Stomach (tissue), 9 donors: ENCODE results near the gene MAT2A. TPM values are rescaled to one million over a fixed set of nuclear protein-coding genes. Genes with fewer than 3 reads are reported as not detected.
A peak's percentile ranks its signal among the peaks of the same experiment; 100 is the strongest.

Source experiments
- DNase-seq, 2 donors: peaks; one replicate each; pipeline versions ENCODE4 v3.0.0 to v3.0.0-alpha.2; 2013 to 2019
- H3K27ac ChIP-seq, 5 donors: fragments of 200-600 bp in 4 of 5; sonication (generic) in 4 of 5; one replicate each; pipeline ENCODE4 v1.5.1; 2013 to 2019; ENCODE audit warnings: mild to moderate bottlenecking in 1 of 5, moderate library complexity in 1 of 5
- H3K27me3 ChIP-seq, 3 donors: fragments of 200-600 bp; sonication (generic); one replicate each; pipeline ENCODE4 v1.5.1; 2017 to 2019; ENCODE audit warnings: mixed run types in 1 of 3
- H3K36me3 ChIP-seq, 4 donors: fragments of 200-600 bp; sonication (generic); 1 replicate in 3 of 4; 2 replicates in 1 of 4; pipeline ENCODE4 v1.5.1; 2016 to 2019
- H3K4me1 ChIP-seq, 4 donors: fragments of 200-600 bp; sonication (generic); one replicate each; pipeline ENCODE4 v1.5.1; 2016 to 2019
- H3K4me3 ChIP-seq, 4 donors: fragments of 200-600 bp; sonication (generic) in 3 of 4; one replicate each; pipeline ENCODE4 v1.5.1; 2016 to 2019; ENCODE audit warnings: mild to moderate bottlenecking in 1 of 4
- H3K9me3 ChIP-seq, 4 donors: fragments of 200-600 bp; sonication (generic); one replicate each; pipeline ENCODE4 v1.5.1; 2016 to 2019
- EP300 ChIP-seq: sonication (generic); formaldehyde crosslinking; IDR thresholded peaks from one replicate; pipeline ENCODE4 v1.6.1; 2017; ENCODE audit warnings: antibody characterized with exemption
- POLR2A ChIP-seq, 4 donors: fragments of 450-650 bp; IDR thresholded peaks; one replicate each; pipeline ENCODE4 v1.6.1; 2016; ENCODE audit warnings: antibody characterized with exemption in 4 of 4, control low read depth in 2 of 4, mild to moderate bottlenecking in 1 of 4, moderate library complexity in 1 of 4
- POLR2AphosphoS5 ChIP-seq, 3 donors: sonication (generic); formaldehyde crosslinking; IDR thresholded peaks; one replicate each; pipeline ENCODE4 v1.6.1; 2016; ENCODE audit warnings: antibody characterized with exemption in 3 of 3
- WGBS, 5 donors: extraction: QIAGEN DNeasy Blood & Tissue Kit in 3 of 5; methylation state at CpG; one replicate each; pipeline versions ENCODE4 v1.1.5 to v1.1.7; 2013 to 2018; 5-methylcytosine and 5-hydroxymethylcytosine counted together
- intact Hi-C: fragments of 100-400 bp; cut with DNase I; formaldehyde crosslinking; loops from one replicate; pipeline ENCODE4 v1.15.1; 2023; ENCODE audit warnings: low total_unique reads
- polyA plus RNA-seq, 3 donors: library from polyadenylated mRNA; stranded (reverse); fragments of 200-250 nt; gene quantifications; one replicate each; pipeline ENCODE4 v1.2.3, GENCODE V29; 2013
- total RNA-seq, 5 donors: library from RNA; depleted of rRNA; stranded (reverse); fragments of >200 nt; gene quantifications; one replicate each; pipeline versions ENCODE4 v1.1.0 to v1.2.3, GENCODE V29; 2014 to 2016
- TF ChIP-seq, protein P1 (sequence below), 7 experiments: fragments of 450-650 bp in 4 of 7; fragments of 200-600 bp in 3 of 7; sonication (generic) in 3 of 7; IDR thresholded peaks; one replicate each; pipeline ENCODE4 v1.5.1; 2016 to 2019; ENCODE audit warnings: antibody characterized with exemption in 7 of 7, control low read depth in 2 of 7, mild to moderate bottlenecking in 1 of 7
- donor health status: healthy with polysubstance abuse.
- donor health status: Bipolar disorder and iron deficiency.
- donor health status: healthy.

The MAT2A gene
- total and polyA plus RNA-seq, 8 donors: 73.3 to 278 (median 98.9) TPM

DNA sequence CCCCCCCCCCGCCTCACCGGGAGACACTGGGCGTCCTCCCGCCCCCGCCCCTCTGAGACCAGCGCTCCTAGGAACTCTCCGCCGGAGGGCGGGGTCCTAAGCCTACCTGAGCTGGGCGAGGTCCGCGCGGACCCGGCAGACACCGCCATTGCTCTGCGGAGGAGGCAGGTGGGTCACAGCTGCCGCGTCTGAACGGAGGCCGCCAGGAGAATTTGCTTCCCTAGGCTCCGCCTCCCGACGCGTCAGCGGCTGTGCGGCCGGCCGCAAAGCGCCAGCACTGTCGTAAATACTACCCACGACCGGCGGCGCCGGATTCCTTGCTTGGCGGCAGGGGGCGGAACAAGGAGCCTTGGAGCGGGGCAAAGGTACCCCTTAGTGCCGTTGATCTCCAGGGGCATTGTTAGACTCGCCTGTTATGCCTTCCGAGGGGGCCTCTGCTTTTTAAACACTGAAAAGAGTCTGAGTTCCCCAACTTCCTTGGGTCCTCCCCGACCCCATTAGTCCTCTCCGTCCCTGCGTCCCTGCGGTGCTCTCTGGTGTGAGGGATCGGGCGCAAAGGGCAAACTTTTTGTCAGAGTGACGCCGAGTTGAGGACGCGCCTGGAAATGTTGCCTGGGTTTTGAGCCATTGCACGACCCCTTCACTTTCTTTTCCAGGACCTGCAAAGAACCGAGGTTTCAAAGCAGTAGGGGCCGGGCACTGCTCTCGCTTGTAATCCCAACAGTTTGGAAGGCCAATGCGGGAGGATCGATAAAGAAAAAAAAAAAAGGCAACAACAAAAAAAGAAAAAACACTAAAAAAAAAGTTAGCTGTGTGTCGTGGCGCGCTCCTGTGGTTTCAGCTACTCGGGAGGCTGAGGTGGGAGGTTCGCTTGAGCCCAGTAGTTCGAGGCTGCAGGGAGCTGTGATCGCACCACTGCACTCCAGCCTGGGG lies 22.6 kb downstream of the MAT2A start, which contains the start of gene GGCX:
TSS of gene GGCX (minus strand) at position 214 of the 933 bp plus-strand sequence. CDS start at position 149, 65 bp downstream.
- Histone ChIP-seq H3K9me3 (no peaks in the 10 kb centered on the region), H3K27ac (peak within 1 kb of the TSS; percentile 81 to 93 (median 89)), H3K27me3 (no peaks in the 10 kb centered on the region), H3K4me3 (peak within 1 kb of the TSS; percentile 65 to 91 (median 76)), H3K36me3 (peaks cover 6 to 27% (median 26%) of the 10 kb centered on the region in 4 donors), H3K4me1 (peaks cover 14 to 36% (median 27%) of the 10 kb centered on the region in 4 donors)
- 3 to 7% (median 3%) methylated on average over 36 to 64 of the region's 64 CpGs for WGBS, 5 donors
- DNase-seq: peak; percentile 96 to 99
- intact Hi-C loops: no loop called here
- TF ChIP-seq POLR2A (IDR thresholded peaks at IDR 0.05) (peak in 1 of 4 donors; percentile 72), EP300 (no peak), POLR2AphosphoS5 (IDR thresholded peaks at IDR 0.05) (peak; percentile 76 to 95 (median 84))
- TF ChIP-seq, protein P1, sequence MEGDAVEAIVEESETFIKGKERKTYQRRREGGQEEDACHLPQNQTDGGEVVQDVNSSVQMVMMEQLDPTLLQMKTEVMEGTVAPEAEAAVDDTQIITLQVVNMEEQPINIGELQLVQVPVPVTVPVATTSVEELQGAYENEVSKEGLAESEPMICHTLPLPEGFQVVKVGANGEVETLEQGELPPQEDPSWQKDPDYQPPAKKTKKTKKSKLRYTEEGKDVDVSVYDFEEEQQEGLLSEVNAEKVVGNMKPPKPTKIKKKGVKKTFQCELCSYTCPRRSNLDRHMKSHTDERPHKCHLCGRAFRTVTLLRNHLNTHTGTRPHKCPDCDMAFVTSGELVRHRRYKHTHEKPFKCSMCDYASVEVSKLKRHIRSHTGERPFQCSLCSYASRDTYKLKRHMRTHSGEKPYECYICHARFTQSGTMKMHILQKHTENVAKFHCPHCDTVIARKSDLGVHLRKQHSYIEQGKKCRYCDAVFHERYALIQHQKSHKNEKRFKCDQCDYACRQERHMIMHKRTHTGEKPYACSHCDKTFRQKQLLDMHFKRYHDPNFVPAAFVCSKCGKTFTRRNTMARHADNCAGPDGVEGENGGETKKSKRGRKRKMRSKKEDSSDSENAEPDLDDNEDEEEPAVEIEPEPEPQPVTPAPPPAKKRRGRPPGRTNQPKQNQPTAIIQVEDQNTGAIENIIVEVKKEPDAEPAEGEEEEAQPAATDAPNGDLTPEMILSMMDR (IDR thresholded peaks at IDR 0.05): peak in 3 of 7 experiments; percentile 26 to 76 (median 45)

DNA sequence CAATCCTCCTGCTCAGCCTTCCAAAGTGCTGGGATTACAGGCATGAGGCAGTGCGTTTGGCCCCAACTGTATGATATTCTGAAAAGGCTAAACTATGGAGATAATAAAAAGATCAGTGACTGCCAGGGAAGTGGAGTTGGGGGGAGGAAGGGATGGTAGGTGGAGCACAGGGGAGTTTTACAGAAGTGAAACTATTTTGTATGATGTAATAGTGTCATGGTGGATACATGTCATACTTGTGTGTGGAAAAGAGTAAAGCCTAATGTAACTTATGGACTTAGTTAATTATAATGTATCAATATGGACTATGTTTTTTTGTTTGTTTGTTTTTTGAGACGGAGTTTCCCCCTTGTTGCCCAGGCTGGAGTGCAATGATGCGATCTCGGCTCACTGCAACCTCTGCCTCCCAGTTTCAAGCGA lies 25.2 kb downstream of the MAT2A start:
- H3K4me3 ChIP-seq: no peak overlapping the region
- H3K4me1 ChIP-seq: peaks cover 14 to 26% (median 24%) of the 10 kb centered on the region in 4 donors
- DNase-seq: no peak
- intact Hi-C loops: no loop called here
- no peaks in the 10 kb centered on the region for H3K9me3 ChIP-seq
- no peaks in the 10 kb centered on the region for H3K27me3 ChIP-seq
- WGBS, 5 donors: 88 to 93% (median 91%) methylated on average over 5 of the region's 5 CpGs
- peaks cover 0 to 2% (median under 1%) of the 10 kb centered on the region in 4 donors for H3K36me3 ChIP-seq
- no peak overlapping the region for H3K27ac ChIP-seq
- TF ChIP-seq POLR2A (IDR thresholded peaks at IDR 0.05) (no peak), EP300 (no peak)
- TF ChIP-seq, protein P1 (IDR thresholded peaks at IDR 0.05): no peak

DNA sequence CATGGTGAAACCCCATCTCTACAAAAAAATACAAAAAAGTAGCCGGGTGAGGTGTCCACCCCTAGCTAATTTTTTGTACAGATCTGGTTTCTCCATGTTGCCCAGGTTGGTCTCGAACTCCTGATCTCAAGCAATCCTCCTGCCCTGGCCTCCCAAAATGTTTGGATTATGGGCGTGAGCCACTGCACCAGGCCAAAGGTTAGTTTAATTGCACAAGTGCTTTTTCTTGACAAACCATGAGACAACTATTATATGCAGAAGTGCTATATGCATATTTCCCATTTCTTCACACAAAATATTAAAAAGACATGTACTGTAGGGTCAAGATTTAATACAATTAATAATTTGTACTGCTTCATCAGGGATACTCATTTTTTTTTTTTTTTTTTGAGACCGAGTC lies 27.3 kb downstream of the MAT2A start:
- no peak for TF ChIP-seq POLR2A (IDR thresholded peaks at IDR 0.05)
- no peak for TF ChIP-seq EP300
- TF ChIP-seq, protein P1 (IDR thresholded peaks at IDR 0.05): no peak
- no peak for TF ChIP-seq POLR2AphosphoS5 (IDR thresholded peaks at IDR 0.05)
- Histone ChIP-seq H3K27me3 (no peaks in the 10 kb centered on the region), H3K4me3 (no peak overlapping the region), H3K4me1 (peaks cover 0 to 8% (median 7%) of the 10 kb centered on the region in 4 donors), H3K36me3 (no peaks in the 10 kb centered on the region), H3K9me3 (no peaks in the 10 kb centered on the region), H3K27ac (no peak overlapping the region)
- no peak for DNase-seq
- 78 to 90% (median 80%) methylated on average over 4 of the region's 4 CpGs for WGBS, 5 donors
- intact Hi-C loops: no loop called here

DNA sequence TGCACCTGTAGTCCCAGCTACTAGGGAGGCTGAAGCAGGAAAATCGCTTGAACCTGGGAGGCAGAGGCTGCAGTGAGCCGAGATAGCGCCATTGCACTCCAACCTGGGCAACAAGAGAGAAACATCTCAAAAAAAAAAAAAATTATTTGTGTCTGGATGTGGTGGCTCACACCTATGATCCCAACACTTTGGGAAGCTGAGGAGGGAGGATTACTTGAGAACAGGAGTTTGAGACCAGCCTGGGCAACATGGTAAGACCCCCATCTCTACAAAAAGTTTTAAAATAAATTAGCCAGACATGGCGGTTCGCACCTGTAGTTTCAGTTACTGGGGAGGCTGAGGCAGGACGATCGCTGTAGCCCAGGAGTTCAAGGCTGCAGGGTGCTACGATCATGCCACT lies 36.8 kb downstream of the MAT2A start:
- no peaks in the 10 kb centered on the region for H3K36me3 ChIP-seq
- no peaks in the 10 kb centered on the region for H3K9me3 ChIP-seq
- 85 to 94% (median 86%) methylated on average over 8 of the region's 8 CpGs for WGBS, 5 donors
- TF ChIP-seq, protein P1 (IDR thresholded peaks at IDR 0.05): no peak
- TF ChIP-seq POLR2A (IDR thresholded peaks at IDR 0.05) (no peak), EP300 (no peak), POLR2AphosphoS5 (IDR thresholded peaks at IDR 0.05) (no peak)
- intact Hi-C loops: no loop called here
- H3K4me3 ChIP-seq: no peak overlapping the region
- no peaks in the 10 kb centered on the region for H3K27me3 ChIP-seq
- no peak overlapping the region for H3K27ac ChIP-seq
- H3K4me1 ChIP-seq: peaks cover 18 to 38% (median 29%) of the 10 kb centered on the region in 4 donors
- DNase-seq: no peak
